ENCODE measurements around the gene RBMXL2.

- no peak for TF ChIP-seq ZNF565 (CRISPR knock-in tag; conservative IDR thresholded peaks at IDR 0.05; ENCODE audit: low read depth)
- TF ChIP-seq CSRNP3 (CRISPR knock-in tag; IDR thresholded peaks at IDR 0.05): no peak
- no peak for TF ChIP-seq PATZ1 (CRISPR knock-in tag; IDR thresholded peaks at IDR 0.05; ENCODE audit: borderline replicate concordance)
- no peak for TF ChIP-seq ZC3H10 (CRISPR knock-in tag; IDR thresholded peaks at IDR 0.05)
- TF ChIP-seq ZFP30 (CRISPR knock-in tag; IDR thresholded peaks at IDR 0.05): no peak
- no peak for TF ChIP-seq ARNTL (CRISPR knock-in tag; IDR thresholded peaks at IDR 0.05; ENCODE audit: borderline replicate concordance, low read depth)
- TF ChIP-seq SNAI2 (CRISPR knock-in tag; IDR thresholded peaks at IDR 0.05): no peak
- no peak for TF ChIP-seq POU6F1 (CRISPR knock-in tag; IDR thresholded peaks at IDR 0.05; ENCODE audit: borderline replicate concordance, low read depth)
Observed at GRCh38 chr11:7098235-7098832, 9.5 kb downstream of the RBMXL2 start.
